DND-41 (cell line): Measurements from ENCODE around the gene CARD11.

Experiments used
- EZH2 ChIP-seq: IDR thresholded peaks from 3 replicates; pipeline ENCODE4 v1.6.1; 2012; ENCODE audit warnings: borderline replicate concordance, low read depth, mild to moderate bottlenecking, moderate library complexity, low read length, inconsistent platforms; ENCODE audit not compliant: severe bottlenecking
- TF ChIP-seq, protein P1 (sequence below): IDR thresholded peaks from 2 replicates; pipeline ENCODE4 v1.5.1; 2012; ENCODE audit warnings: borderline replicate concordance, low read length, moderate library complexity, mild to moderate bottlenecking; ENCODE audit not compliant: poor library complexity, severe bottlenecking; ENCODE audit errors: extremely low read depth

DNA sequence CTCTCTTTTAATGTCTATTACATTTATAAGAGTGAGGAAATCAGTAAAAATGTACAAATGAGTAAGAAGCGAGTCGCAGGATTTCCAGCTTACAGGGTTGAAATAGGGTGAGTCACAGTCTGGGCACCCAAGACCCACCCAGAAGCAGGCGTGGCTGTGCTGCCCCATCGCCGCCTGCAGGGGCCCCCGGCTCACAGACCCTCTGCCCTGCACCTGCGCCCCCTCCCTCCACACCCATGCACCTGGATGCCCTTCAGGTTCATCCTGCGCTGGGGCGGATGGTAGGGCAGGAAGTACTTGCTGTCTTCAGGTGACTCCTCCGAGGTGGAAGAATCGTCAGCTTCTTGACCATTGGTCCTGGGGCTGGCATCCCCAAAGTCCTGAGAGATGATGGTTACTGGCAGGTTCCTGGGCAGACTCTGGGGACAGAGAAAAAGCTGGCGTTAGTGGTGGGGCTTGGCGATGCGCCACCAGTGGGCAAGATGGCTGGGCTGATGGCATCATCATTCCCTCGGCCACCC lies 109.4 kb downstream of the CARD11 start:
- TF ChIP-seq, protein P1, sequence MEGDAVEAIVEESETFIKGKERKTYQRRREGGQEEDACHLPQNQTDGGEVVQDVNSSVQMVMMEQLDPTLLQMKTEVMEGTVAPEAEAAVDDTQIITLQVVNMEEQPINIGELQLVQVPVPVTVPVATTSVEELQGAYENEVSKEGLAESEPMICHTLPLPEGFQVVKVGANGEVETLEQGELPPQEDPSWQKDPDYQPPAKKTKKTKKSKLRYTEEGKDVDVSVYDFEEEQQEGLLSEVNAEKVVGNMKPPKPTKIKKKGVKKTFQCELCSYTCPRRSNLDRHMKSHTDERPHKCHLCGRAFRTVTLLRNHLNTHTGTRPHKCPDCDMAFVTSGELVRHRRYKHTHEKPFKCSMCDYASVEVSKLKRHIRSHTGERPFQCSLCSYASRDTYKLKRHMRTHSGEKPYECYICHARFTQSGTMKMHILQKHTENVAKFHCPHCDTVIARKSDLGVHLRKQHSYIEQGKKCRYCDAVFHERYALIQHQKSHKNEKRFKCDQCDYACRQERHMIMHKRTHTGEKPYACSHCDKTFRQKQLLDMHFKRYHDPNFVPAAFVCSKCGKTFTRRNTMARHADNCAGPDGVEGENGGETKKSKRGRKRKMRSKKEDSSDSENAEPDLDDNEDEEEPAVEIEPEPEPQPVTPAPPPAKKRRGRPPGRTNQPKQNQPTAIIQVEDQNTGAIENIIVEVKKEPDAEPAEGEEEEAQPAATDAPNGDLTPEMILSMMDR: no peak
- TF ChIP-seq EZH2: no peak
